GM12891 (cell line): ENCODE measurements around the gene RET. TPM values are rescaled to one million over a fixed set of nuclear protein-coding genes. Genes with fewer than 3 reads are reported as not detected.

ENCODE experiments used
- DNase-seq: peaks from one replicate; pipeline ENCODE4 v3.0.0; 2011; ENCODE audit warnings: low spot score; ENCODE audit not compliant: insufficient read length
- FAIRE-seq: peaks from 2 replicates; lab custom pipeline; 2011; peaks lifted over from hg19 to GRCh38; lab: Jason Lieb, UNC
- PAX5 ChIP-seq: IDR thresholded peaks from 2 replicates; pipeline ENCODE4 v1.6.1; 2011; ENCODE audit warnings: low read length, moderate library complexity, mild to moderate bottlenecking; ENCODE audit not compliant: insufficient read depth, severe bottlenecking
- POLR2A ChIP-seq: IDR thresholded peaks from 2 replicates; pipeline ENCODE4 v1.6.1; 2011; ENCODE audit warnings: low read depth, low read length, control low read depth
- POLR2AphosphoS5 ChIP-seq: IDR thresholded peaks from 2 replicates; pipeline ENCODE4 v1.6.1; 2011; ENCODE audit warnings: low read depth, low read length, control low read depth
- POU2F2 ChIP-seq: IDR thresholded peaks from 2 replicates; pipeline ENCODE4 v1.6.1; 2011; ENCODE audit warnings: low read depth, mild to moderate bottlenecking, control low read depth, low read length, moderate library complexity
- SPI1 ChIP-seq: IDR thresholded peaks from 2 replicates; pipeline ENCODE4 v1.6.1; 2011; ENCODE audit warnings: low read depth, low read length, control low read depth
- TAF1 ChIP-seq: IDR thresholded peaks from 2 replicates; pipeline ENCODE4 v1.6.1; 2011; ENCODE audit warnings: low read depth, low read length, control low read depth
- polyA plus RNA-seq: library from polyadenylated mRNA; unstranded; fragments of >200 nt; gene quantifications from one replicate; pipeline ENCODE4 v1.2.1, GENCODE V29; 2012; ENCODE audit warnings: low read depth, missing spikeins, inconsistent platforms; ENCODE audit not compliant: missing spikeins

Gene RET
- polyA plus RNA-seq, result 0.03 TPM

GRCh38 chr10:43076876-43077420, at the start of gene RET:
TSS of gene RET (plus strand) at chr10:43077069. CDS start at chr10:43077259, 190 bp downstream.
- TF ChIP-seq POLR2A, result no peak
- TF ChIP-seq SPI1, result no peak
- TF ChIP-seq POLR2AphosphoS5, result no peak
- DNase-seq, result peak; percentile 48
- no peak for FAIRE-seq

GRCh38 chr10:43027331-43027955, 49.4 kb upstream of the RET start:
- no peak for DNase-seq
- no peak for FAIRE-seq
- TF ChIP-seq SPI1, result no peak
- no peak for TF ChIP-seq POLR2A
- no peak for TF ChIP-seq POU2F2
- TF ChIP-seq POLR2AphosphoS5, result no peak
- TF ChIP-seq TAF1, result no peak
- no peak for TF ChIP-seq PAX5

- FAIRE-seq, result no peak
- DNase-seq, result no peak
- TF ChIP-seq POLR2A (no peak), POLR2AphosphoS5 (no peak), PAX5 (no peak), TAF1 (no peak), POU2F2 (no peak), SPI1 (no peak)
Measured at GRCh38 chr10:43028143-43028542, 48.7 kb upstream of the RET start.

- FAIRE-seq, result no peak
Measured at GRCh38 chr10:43029043-43029442, 47.8 kb upstream of the RET start.

GRCh38 chr10:43032613-43033012, 44.3 kb upstream of the RET start:
- TF ChIP-seq POLR2A (no peak), SPI1 (no peak), POU2F2 (no peak), TAF1 (no peak), PAX5 (no peak), POLR2AphosphoS5 (no peak)
- DNase-seq, result no peak
- FAIRE-seq, result no peak

More at GRCh38 chr10:43029043-43029442, 47.8 kb upstream of the RET start:
- TF ChIP-seq PAX5 (no peak), POU2F2 (no peak), SPI1 (no peak), POLR2A (no peak), POLR2AphosphoS5 (no peak), TAF1 (no peak)
- no peak for DNase-seq

- TF ChIP-seq POLR2AphosphoS5 (no peak), PAX5 (no peak), SPI1 (no peak), TAF1 (no peak), POLR2A (no peak), POU2F2 (no peak)
- DNase-seq (no peak), FAIRE-seq (no peak)
Measured at GRCh38 chr10:43035800-43036199, 41.1 kb upstream of the RET start.

- FAIRE-seq (no peak), DNase-seq (no peak)
- TF ChIP-seq SPI1 (no peak), TAF1 (no peak), POLR2A (no peak), POLR2AphosphoS5 (no peak), PAX5 (no peak), POU2F2 (no peak)
Measured at GRCh38 chr10:43036481-43037428, 40.1 kb upstream of the RET start.

GRCh38 chr10:43037440-43037839, 39.4 kb upstream of the RET start:
- no peak for TF ChIP-seq PAX5
- no peak for TF ChIP-seq TAF1
- TF ChIP-seq POU2F2, result no peak
- TF ChIP-seq POLR2A, result no peak
- TF ChIP-seq POLR2AphosphoS5, result no peak
- no peak for TF ChIP-seq SPI1
- no peak for DNase-seq
- no peak for FAIRE-seq

- FAIRE-seq, result no peak
- TF ChIP-seq TAF1, result no peak
- DNase-seq, result no peak
Measured at GRCh38 chr10:43037942-43038782, 38.7 kb upstream of the RET start.
